ENCODE measurements around the gene VPS35L.
A peak's percentile ranks its signal among the peaks of the same experiment; 100 is the strongest.

VPS35L gene

DNA sequence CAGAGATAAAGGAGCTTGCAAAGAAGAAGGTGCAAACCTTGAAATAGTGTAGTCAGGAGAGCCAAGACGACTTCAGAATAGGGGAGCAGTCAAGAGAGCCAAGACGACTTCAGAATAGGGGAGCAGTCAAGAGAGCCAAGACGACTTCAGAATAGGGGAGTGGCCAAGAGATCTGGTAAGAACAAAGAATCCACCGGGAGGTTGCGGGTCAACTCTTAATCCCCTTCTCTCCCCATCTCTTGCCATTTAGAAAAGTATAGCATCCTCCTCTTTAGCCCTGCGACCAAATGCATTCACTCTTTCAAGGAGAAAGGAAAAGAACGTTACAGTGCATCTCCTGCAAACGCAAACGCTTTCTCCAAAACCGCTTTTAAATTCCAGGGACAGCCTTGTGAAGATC, 161.8 kb downstream of the VPS35L start:
- DNase-seq (ENCODE audit: low read depth) = no peak
- TF ChIP-seq, protein P1, sequence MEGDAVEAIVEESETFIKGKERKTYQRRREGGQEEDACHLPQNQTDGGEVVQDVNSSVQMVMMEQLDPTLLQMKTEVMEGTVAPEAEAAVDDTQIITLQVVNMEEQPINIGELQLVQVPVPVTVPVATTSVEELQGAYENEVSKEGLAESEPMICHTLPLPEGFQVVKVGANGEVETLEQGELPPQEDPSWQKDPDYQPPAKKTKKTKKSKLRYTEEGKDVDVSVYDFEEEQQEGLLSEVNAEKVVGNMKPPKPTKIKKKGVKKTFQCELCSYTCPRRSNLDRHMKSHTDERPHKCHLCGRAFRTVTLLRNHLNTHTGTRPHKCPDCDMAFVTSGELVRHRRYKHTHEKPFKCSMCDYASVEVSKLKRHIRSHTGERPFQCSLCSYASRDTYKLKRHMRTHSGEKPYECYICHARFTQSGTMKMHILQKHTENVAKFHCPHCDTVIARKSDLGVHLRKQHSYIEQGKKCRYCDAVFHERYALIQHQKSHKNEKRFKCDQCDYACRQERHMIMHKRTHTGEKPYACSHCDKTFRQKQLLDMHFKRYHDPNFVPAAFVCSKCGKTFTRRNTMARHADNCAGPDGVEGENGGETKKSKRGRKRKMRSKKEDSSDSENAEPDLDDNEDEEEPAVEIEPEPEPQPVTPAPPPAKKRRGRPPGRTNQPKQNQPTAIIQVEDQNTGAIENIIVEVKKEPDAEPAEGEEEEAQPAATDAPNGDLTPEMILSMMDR (conservative IDR thresholded peaks at IDR 0.05; ENCODE audit: low read depth, low read length) = no peak
- H3K4me3 ChIP-seq (ENCODE audit: low read length) = peak overlapping the region; percentile 92

DNA sequence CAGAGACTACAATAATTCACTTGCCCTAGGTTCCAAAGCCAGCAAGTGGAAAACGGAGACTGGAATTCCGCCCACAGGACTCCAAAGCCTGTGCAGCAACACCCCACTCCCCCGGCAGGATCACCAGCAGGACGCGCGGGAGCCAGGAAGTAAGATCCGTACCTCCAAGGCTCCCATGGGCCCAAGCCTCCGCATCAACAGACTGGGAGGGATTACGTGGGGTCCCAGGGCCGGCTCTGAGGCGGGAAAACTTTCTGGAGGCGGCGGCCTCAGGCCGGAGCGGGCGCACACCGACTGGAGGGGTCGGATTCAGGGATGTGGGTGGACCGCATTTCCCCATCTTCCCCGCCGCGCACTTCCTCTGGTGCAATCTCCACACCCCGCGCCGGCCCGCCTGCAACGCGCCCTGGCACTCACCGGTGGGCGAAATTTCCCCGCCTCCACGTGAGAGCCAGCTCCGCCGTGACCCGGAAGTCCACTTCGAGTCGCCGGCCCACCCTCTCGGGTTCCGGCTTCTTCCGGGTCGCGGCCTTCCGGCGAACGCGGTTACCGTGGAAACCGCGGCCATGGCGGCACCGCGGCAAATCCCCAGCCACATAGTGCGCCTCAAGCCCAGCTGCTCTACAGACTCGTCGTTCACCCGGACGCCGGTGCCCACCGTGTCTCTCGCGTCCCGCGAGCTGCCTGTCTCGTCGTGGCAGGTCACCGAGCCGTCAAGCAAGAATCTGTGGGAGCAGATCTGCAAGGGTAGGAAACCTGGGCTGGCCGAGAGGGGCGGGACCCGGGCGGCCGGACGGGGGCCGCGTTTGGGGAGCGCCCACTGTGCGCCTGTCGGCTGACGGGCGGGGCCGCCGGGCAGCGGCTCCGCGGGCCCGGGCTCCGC, 162.5 kb downstream of the VPS35L start, which contains the start of the genes IQCK and KNOP1:
Gene IQCK (plus strand): TSS at position 531 of the 883 bp plus-strand sequence. CDS start 36 bp downstream, at position 567.
Gene KNOP1 (minus strand): TSS at position 487 of the 883 bp plus-strand sequence. CDS start 3,192 bp downstream, outside the sequence.
- TF ChIP-seq, protein P1 (conservative IDR thresholded peaks at IDR 0.05; ENCODE audit: low read depth, low read length) = peak; percentile 4
- peak; percentile 55 for DNase-seq (ENCODE audit: low read depth)
- peak within 1 kb of the TSS; percentile 92 for H3K4me3 ChIP-seq (ENCODE audit: low read length)

DNA sequence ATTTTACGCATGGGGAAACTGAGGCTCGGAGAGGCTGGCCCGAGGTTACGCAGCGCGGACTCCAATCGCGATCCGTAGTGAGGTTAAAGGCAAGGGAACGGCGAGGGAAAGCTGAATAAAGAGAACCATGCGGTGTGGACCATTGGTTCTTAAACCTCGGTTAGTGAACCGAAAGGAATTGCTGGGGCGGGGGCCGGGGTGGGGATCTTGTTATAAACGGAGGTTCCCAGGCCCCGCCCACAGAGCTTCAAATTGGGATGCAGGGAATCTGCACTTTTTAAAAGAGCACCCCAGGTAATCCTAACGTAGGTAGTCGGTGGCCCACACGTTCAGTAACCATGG, 163.1 kb downstream of the VPS35L start:
- DNase-seq (ENCODE audit: low read depth) = no peak
- TF ChIP-seq, protein P1 (conservative IDR thresholded peaks at IDR 0.05; ENCODE audit: low read depth, low read length) = no peak

DNA sequence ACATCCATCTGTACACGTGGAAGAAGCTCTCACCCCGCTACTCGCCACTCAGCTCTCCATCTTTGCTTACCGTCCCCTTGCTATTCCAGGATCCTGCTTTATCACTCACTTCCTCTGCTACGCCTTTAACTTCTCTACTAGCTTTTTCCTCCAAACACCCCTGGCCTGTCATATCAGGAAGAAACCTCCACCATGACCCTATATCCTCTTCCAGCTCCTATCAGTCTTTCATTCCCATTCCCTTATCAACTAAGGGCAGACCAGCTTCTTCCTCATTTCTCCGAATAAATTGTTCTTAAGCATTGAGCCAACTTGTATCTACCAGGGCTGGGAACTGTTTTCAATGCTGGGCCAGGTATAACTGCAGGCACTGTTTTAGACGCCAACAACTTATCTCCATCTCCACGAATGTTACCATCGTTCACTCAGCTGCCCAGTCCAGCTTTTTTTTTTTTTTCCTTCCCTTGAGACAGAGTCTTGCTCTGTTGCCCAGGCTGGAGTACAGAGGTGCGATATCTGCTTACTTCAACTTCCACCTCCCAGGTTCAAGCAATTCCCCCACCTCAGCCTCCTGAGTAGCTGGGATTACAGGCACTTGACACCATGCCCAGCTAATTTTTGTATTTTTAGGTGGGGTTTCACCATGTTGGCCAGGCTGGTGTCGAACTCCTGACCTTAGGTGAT, 166.9 kb downstream of the VPS35L start:
- no peak for DNase-seq (ENCODE audit: low read depth)
- H3K4me3 ChIP-seq (ENCODE audit: low read length) = no peak overlapping the region
- TF ChIP-seq, protein P1 (conservative IDR thresholded peaks at IDR 0.05; ENCODE audit: low read depth, low read length) = no peak

More for the DNA sequence above, 163.1 kb downstream of the VPS35L start:
- peak overlapping the region; percentile 92 for H3K4me3 ChIP-seq (ENCODE audit: low read length)

DNA sequence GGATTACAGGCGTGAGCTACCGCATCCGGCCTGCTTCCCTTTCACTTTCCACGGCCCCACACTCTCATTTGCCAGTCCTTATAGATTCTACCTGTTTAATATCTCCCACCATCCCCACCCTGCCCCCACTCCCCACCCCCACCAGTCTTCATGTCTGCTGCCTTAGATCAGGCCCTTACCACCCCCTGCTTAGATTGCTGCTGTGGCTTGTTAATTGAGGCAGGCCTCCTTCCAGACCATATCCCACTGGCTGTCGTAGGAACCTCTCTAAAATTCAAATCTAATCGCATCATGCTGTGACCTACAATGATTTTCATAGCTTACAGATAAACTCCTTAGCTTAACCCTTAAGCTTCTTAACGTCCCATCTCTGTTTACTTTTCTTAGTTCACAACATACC, 167.5 kb downstream of the VPS35L start:
- TF ChIP-seq, protein P1 (conservative IDR thresholded peaks at IDR 0.05; ENCODE audit: low read depth, low read length) = no peak
- DNase-seq (ENCODE audit: low read depth) = no peak
- H3K4me3 ChIP-seq (ENCODE audit: low read length) = no peak overlapping the region

DNA sequence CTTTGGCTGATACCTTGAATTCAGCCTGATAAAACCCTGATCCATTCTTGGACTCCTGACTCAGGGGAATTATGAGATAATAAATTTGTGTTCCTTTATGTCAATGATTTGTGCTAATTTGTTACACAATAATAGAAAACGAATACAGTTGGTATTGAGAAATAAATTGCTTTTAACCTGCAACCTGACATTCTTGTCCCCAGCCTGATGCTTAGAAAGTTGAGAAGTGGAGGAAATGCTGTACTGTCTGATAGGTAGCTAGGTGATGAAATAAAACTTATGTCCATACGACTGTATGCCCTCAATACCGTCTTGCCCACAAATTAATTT, 173.1 kb downstream of the VPS35L start:
- no peak for DNase-seq (ENCODE audit: low read depth)
- no peak overlapping the region for H3K4me3 ChIP-seq (ENCODE audit: low read length)
- TF ChIP-seq, protein P1 (conservative IDR thresholded peaks at IDR 0.05; ENCODE audit: low read depth, low read length) = no peak
